Astrocyte (in vitro differentiated cells and primary cell): ENCODE results near the gene AMOTL2. TPM values are rescaled to one million over a fixed set of nuclear protein-coding genes. Genes with fewer than 3 reads are reported as not detected.

Experiments used
- DNase-seq: peaks from one replicate; pipeline ENCODE4 v3.0.0-alpha.2; 2010; ENCODE audit warnings: low read depth
- FAIRE-seq: peaks from 2 replicates; lab custom pipeline; 2011; peaks lifted over from hg19 to GRCh38; lab: Jason Lieb, UNC
- H2AFZ ChIP-seq: 2 replicates; pipeline ENCODE4 v1.6.0; 2012; ENCODE audit warnings: low read depth, low read length, inconsistent platforms
- H3K27ac ChIP-seq: 2 replicates; pipeline ENCODE4 v1.5.1; 2011; ENCODE audit warnings: low read depth, low read length, inconsistent platforms
- H3K27me3 ChIP-seq: 2 replicates; pipeline ENCODE4 v1.6.0; 2011; ENCODE audit warnings: low read length, inconsistent platforms; ENCODE audit not compliant: insufficient read depth
- H3K36me3 ChIP-seq: 2 replicates; pipeline ENCODE4 v1.5.1; 2011; ENCODE audit warnings: low read length, inconsistent platforms; ENCODE audit not compliant: insufficient read depth
- H3K4me1 ChIP-seq: 2 replicates; pipeline ENCODE4 v1.5.1; 2011; ENCODE audit warnings: low read length, inconsistent platforms; ENCODE audit not compliant: insufficient read depth
- H3K4me2 ChIP-seq: 2 replicates; pipeline ENCODE4 v1.6.0; 2012; ENCODE audit warnings: low read length, inconsistent platforms
- H3K4me3 ChIP-seq: 2 replicates; pipeline ENCODE4 v1.5.1; 2011; ENCODE audit warnings: low read depth, mild to moderate bottlenecking, low read length, inconsistent platforms; ENCODE audit not compliant: insufficient read depth
- H3K79me2 ChIP-seq: 2 replicates; pipeline ENCODE4 v1.6.0; 2012; ENCODE audit warnings: mild to moderate bottlenecking, low read length, inconsistent platforms; ENCODE audit not compliant: insufficient read depth
- H3K9ac ChIP-seq: 2 replicates; pipeline ENCODE4 v1.6.0; 2012; ENCODE audit warnings: mild to moderate bottlenecking, low read length, inconsistent platforms
- H3K9me3 ChIP-seq: 2 replicates; pipeline ENCODE4 v1.5.1; 2012; ENCODE audit warnings: low read depth, mild to moderate bottlenecking, low read length, inconsistent platforms; ENCODE audit not compliant: insufficient read depth
- H4K20me1 ChIP-seq: 2 replicates; pipeline ENCODE4 v1.6.0; 2012; ENCODE audit warnings: low read length, inconsistent platforms; ENCODE audit not compliant: insufficient read depth
- H3K27ac Mint-ChIP-seq: one replicate; pipeline ENCODE4 v1.8.0; 2021; ENCODE audit warnings: mild to moderate bottlenecking, mixed read lengths; ENCODE audit not compliant: unreplicated experiment
- H3K27me3 Mint-ChIP-seq: one replicate; pipeline ENCODE4 v1.8.0; 2021; ENCODE audit warnings: low read depth, mixed read lengths; ENCODE audit not compliant: unreplicated experiment
- H3K36me3 Mint-ChIP-seq: one replicate; pipeline ENCODE4 v1.8.0; 2021; ENCODE audit warnings: low read depth, mixed read lengths; ENCODE audit not compliant: unreplicated experiment
- H3K4me1 Mint-ChIP-seq: one replicate; pipeline ENCODE4 v1.8.0; 2021; ENCODE audit warnings: low read depth, mixed read lengths; ENCODE audit not compliant: unreplicated experiment
- H3K4me3 Mint-ChIP-seq: one replicate; pipeline ENCODE4 v1.8.0; 2021; ENCODE audit warnings: mild to moderate bottlenecking, moderate library complexity, mixed read lengths; ENCODE audit not compliant: unreplicated experiment
- H3K9me3 Mint-ChIP-seq: one replicate; pipeline ENCODE4 v1.8.0; 2021; ENCODE audit warnings: mild to moderate bottlenecking, mixed read lengths; ENCODE audit not compliant: unreplicated experiment
- EZH2 ChIP-seq: IDR thresholded peaks from 2 replicates; pipeline ENCODE4 v1.6.1; 2012; ENCODE audit warnings: mild to moderate bottlenecking, low read length, inconsistent platforms; ENCODE audit not compliant: insufficient read depth
- total RNA-seq: library from RNA; stranded (reverse); gene quantifications from 2 replicates; pipeline ENCODE4 v1.2.1, GENCODE V29; 2021
- TF ChIP-seq, protein P1 (sequence below): IDR thresholded peaks from 2 replicates; pipeline ENCODE4 v1.5.1; 2011; ENCODE audit warnings: low read depth, mild to moderate bottlenecking, inconsistent platforms, low read length, moderate library complexity; ENCODE audit not compliant: insufficient read depth

AMOTL2 gene
- total RNA-seq, 1 donor from 2014 or later = 197 TPM

DNA sequence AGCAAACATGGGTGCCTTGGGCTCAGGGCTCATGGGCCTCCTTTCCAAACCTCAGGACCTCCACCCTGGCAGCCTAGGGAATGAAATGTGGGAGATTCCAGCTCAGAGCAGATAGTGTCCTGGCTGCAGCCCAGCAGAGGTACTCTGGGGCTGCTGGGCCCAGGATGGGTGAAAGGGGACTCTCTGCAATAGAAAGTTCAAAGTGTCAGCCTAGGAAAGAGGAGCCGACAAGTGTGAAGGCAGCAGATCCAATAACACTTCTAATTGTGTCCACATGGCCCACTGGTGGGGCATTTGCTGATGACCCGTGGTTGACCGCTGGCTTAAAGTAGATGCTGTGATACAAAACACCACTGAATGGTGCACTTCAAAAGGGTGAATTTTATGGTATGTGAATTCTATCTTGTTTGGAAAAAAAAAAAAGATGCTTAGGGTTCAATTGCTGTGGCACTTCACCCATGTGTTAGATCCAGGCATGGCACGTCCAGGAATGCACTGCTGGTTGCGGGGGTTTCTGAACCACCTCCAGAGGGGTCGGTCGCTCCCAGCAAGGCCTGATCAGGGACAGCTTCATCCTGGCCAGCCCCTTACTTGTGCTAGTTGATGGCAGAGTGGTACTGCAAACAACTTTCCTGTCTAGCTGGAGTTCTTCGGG lies 20.9 kb downstream of the AMOTL2 start:
- no peak overlapping the region for H3K4me3 Mint-ChIP-seq
- peaks cover 52% of the 10 kb centered on the region for H3K4me1 Mint-ChIP-seq
- H4K20me1 ChIP-seq = peaks cover 38% of the 10 kb centered on the region
- peaks cover 38% of the 10 kb centered on the region for H3K79me2 ChIP-seq
- peaks cover 26% of the 10 kb centered on the region for H3K36me3 Mint-ChIP-seq
- peak overlapping the region; percentile 67 for H3K27ac Mint-ChIP-seq
- no peak for DNase-seq
- no peak overlapping the region for H3K27ac ChIP-seq
- no peak overlapping the region for H2AFZ ChIP-seq
- no peak overlapping the region for H3K9ac ChIP-seq
- H3K4me1 ChIP-seq = peaks cover 33% of the 10 kb centered on the region
- no peaks in the 10 kb centered on the region for H3K9me3 ChIP-seq
- no peak overlapping the region for H3K4me2 ChIP-seq
- H3K4me3 ChIP-seq = no peak overlapping the region
- no peaks in the 10 kb centered on the region for H3K27me3 ChIP-seq
- peaks cover 38% of the 10 kb centered on the region for H3K36me3 ChIP-seq
- no peaks in the 10 kb centered on the region for H3K27me3 Mint-ChIP-seq
- FAIRE-seq = no peak
- TF ChIP-seq, protein P1, sequence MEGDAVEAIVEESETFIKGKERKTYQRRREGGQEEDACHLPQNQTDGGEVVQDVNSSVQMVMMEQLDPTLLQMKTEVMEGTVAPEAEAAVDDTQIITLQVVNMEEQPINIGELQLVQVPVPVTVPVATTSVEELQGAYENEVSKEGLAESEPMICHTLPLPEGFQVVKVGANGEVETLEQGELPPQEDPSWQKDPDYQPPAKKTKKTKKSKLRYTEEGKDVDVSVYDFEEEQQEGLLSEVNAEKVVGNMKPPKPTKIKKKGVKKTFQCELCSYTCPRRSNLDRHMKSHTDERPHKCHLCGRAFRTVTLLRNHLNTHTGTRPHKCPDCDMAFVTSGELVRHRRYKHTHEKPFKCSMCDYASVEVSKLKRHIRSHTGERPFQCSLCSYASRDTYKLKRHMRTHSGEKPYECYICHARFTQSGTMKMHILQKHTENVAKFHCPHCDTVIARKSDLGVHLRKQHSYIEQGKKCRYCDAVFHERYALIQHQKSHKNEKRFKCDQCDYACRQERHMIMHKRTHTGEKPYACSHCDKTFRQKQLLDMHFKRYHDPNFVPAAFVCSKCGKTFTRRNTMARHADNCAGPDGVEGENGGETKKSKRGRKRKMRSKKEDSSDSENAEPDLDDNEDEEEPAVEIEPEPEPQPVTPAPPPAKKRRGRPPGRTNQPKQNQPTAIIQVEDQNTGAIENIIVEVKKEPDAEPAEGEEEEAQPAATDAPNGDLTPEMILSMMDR = no peak
- no peak for TF ChIP-seq EZH2
- H3K9me3 Mint-ChIP-seq = peaks cover 4% of the 10 kb centered on the region

DNA sequence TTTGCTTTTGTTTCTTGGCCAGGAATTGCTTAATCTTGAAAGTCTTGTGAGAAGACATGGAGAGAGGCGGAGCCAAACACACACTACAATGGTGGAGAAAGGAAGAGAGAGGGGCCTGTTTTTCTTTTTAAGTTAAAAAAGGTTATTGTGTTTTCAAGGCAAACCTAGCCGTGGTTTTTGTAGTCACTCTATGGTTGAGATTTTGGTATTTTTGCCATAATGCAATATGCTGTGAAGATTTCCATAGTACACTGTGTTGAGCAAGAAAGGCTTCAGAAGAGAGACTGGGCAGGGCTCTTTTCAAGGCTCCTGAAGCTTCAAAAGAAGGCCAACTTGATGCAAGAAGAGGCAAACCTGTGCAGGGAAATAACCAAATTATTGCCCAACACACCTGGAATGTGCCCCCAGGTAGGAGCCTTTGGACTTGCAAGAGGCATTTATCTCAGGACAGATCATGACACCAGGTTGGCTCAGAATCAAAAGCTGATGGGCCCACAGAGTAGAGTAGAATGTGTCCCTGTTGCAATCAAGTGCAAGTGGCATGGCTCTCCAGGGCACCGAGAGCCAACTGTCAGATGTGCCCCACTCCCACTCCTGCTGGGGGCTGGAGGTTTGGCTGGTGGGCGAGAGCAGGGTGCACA lies 22.1 kb downstream of the AMOTL2 start:
- peaks cover 4% of the 10 kb centered on the region for H3K9me3 Mint-ChIP-seq
- H3K9me3 ChIP-seq = no peaks in the 10 kb centered on the region
- no peak overlapping the region for H3K4me3 Mint-ChIP-seq
- no peak overlapping the region for H3K27ac ChIP-seq
- no peaks in the 10 kb centered on the region for H3K27me3 Mint-ChIP-seq
- FAIRE-seq (no peak), DNase-seq (no peak)
- H3K36me3 ChIP-seq = peaks cover 31% of the 10 kb centered on the region
- H3K27ac Mint-ChIP-seq = peak overlapping the region; percentile 7
- peaks cover 42% of the 10 kb centered on the region for H3K4me1 Mint-ChIP-seq
- H3K4me3 ChIP-seq = no peak overlapping the region
- peaks cover 29% of the 10 kb centered on the region for H4K20me1 ChIP-seq
- no peaks in the 10 kb centered on the region for H3K27me3 ChIP-seq
- no peak overlapping the region for H2AFZ ChIP-seq
- peaks cover 23% of the 10 kb centered on the region for H3K4me1 ChIP-seq
- TF ChIP-seq, protein P1 = no peak
- TF ChIP-seq EZH2 = no peak
- no peak overlapping the region for H3K9ac ChIP-seq
- peaks cover 20% of the 10 kb centered on the region for H3K36me3 Mint-ChIP-seq
- H3K79me2 ChIP-seq = peaks cover 31% of the 10 kb centered on the region
- no peak overlapping the region for H3K4me2 ChIP-seq

DNA sequence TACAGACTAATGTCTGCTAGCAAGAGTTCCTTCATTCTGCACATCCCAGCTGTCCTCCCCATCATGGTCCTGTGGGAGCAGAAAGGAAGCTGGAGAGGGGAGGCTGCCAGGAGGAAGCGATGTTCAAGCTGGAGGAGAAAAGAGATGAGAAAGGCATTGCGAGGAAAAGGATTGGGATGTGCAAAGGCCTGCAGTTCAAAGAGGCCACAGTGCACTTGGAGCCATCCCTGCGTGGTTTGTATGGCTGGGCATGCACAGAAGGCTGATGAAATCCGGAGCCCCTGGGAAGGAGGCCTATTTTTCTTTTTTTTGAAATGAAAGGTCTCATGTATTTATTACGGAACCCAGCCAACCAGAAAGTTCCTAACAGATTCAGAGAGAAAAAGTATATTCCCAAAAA lies 22.8 kb downstream of the AMOTL2 start:
- Mint-ChIP-seq H3K4me1 (peaks cover 35% of the 10 kb centered on the region), H3K4me3 (no peak overlapping the region), H3K27ac (peak overlapping the region; percentile 3), H3K9me3 (peaks cover 11% of the 10 kb centered on the region), H3K27me3 (no peaks in the 10 kb centered on the region), H3K36me3 (peaks cover 15% of the 10 kb centered on the region)
- H3K9me3 ChIP-seq = no peaks in the 10 kb centered on the region
- H2AFZ ChIP-seq = no peak overlapping the region
- H4K20me1 ChIP-seq = peaks cover 22% of the 10 kb centered on the region
- no peak overlapping the region for H3K4me2 ChIP-seq
- no peak for DNase-seq
- no peak overlapping the region for H3K9ac ChIP-seq
- no peaks in the 10 kb centered on the region for H3K27me3 ChIP-seq
- no peak for FAIRE-seq
- H3K27ac ChIP-seq = no peak overlapping the region
- H3K4me1 ChIP-seq = peaks cover 15% of the 10 kb centered on the region
- TF ChIP-seq, protein P1 = no peak
- no peak for TF ChIP-seq EZH2
- H3K36me3 ChIP-seq = peaks cover 24% of the 10 kb centered on the region
- no peak overlapping the region for H3K4me3 ChIP-seq
- H3K79me2 ChIP-seq = peaks cover 24% of the 10 kb centered on the region
